ENCODE results near the gene TLCD4. TPM values are rescaled to one million over a fixed set of nuclear protein-coding genes. Genes with fewer than 3 reads are reported as not detected.
A peak's percentile ranks its signal among the peaks of the same experiment; 100 is the strongest.

The TLCD4 gene
- total and polyA plus RNA-seq, 7 donors, result 0.69 to 26.9 (median 14.3) TPM

DNA sequence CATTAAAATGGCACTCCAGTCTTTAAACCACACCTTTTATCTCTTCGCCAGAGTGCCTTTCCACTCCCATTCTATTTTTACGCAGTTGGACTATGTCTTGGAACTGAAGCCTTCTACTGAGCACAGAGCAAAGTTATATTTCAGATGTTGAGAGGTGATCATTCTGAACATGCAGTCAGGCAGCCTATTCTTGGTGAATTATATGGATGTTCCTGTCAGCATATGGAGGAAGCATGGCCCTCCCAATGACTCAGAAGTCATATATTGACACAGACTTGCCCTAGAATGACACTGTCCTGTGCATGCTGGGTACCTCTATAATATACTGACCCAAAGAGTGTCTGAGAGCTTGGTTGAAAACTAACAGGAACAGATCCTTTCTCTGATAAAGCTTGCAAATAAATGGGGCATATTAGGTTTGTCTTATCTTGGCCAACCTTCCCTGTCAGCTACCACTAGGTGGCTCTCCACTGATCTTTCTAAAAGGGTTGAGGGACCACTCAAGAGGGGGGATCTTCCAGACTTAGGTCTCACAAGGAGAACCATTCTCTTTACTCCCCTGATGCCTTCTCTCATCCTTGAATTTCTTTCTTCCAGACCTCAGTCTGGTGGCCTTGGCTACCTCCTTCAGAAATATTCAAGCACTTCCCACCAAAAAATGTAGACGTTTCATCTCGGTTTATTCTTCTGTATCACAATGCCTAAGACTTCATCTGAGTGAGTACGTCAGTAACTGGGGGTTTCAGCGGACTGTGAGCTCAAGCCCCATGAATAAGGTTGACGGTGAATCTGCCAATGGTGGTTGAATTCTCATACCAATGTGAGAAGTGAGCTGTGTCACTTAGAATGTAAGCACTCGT, 32.6 kb upstream of the TLCD4 start:
- ATAC-seq, result peak; percentile 52 to 74 (median 72)
- TF ChIP-seq, protein P1, sequence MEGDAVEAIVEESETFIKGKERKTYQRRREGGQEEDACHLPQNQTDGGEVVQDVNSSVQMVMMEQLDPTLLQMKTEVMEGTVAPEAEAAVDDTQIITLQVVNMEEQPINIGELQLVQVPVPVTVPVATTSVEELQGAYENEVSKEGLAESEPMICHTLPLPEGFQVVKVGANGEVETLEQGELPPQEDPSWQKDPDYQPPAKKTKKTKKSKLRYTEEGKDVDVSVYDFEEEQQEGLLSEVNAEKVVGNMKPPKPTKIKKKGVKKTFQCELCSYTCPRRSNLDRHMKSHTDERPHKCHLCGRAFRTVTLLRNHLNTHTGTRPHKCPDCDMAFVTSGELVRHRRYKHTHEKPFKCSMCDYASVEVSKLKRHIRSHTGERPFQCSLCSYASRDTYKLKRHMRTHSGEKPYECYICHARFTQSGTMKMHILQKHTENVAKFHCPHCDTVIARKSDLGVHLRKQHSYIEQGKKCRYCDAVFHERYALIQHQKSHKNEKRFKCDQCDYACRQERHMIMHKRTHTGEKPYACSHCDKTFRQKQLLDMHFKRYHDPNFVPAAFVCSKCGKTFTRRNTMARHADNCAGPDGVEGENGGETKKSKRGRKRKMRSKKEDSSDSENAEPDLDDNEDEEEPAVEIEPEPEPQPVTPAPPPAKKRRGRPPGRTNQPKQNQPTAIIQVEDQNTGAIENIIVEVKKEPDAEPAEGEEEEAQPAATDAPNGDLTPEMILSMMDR (IDR thresholded peaks at IDR 0.05), result peak; percentile 66
- intact Hi-C loops (cut with DNase I), result loop anchor here (5.0 kb wide), 2 partner anchors 33 to 148 kb away; partner anchors contain the start of genes RWDD3 (in 2 of the 2) and TLCD4 (in 1 of the 2)
- no peak for DNase-seq
- Histone ChIP-seq H3K36me3 (ENCODE audit: insufficient read depth in 1 of 2, low read depth in 1 of 2) (no peaks in the 10 kb centered on the region), H3K27ac (peak overlapping the region; percentile 7), H3K27me3 (ENCODE audit: insufficient read depth in 3 of 3, low read length in 2 of 3) (no peaks in the 10 kb centered on the region), H3K4me1 (peaks cover 13% of the 10 kb centered on the region), H3K4me3 (no peak overlapping the region), H3K9me3 (no peaks in the 10 kb centered on the region)
- WGBS, 3 donors, result 61 to 73% (median 65%) methylated on average over 8 of the region's 8 CpGs

DNA sequence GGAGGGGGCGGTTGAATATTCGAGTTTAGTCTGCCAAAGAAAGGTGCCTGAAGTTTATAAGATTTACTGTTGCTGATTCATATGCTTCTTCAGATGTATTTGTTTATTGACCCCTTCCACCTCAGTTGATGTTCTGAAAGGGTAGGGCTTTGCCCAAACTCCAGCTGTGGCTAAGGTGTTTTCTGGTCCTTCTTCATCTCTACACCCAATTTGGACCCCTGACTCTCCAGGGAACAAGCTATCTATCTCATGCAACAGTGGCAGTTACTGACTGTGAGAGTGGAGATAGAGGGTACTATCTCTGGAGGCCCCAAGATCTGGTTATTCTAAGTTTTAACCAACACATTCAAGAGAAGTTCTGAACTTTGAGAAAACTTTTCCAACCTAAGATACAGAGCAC, 31.8 kb upstream of the TLCD4 start:
- ATAC-seq (no peak), DNase-seq (no peak)
- Histone ChIP-seq H3K9me3 (no peaks in the 10 kb centered on the region), H3K36me3 (ENCODE audit: insufficient read depth in 1 of 2, low read depth in 1 of 2) (no peaks in the 10 kb centered on the region), H3K27ac (no peak overlapping the region), H3K4me1 (peaks cover 13% of the 10 kb centered on the region), H3K27me3 (ENCODE audit: insufficient read depth in 3 of 3, low read length in 2 of 3) (no peaks in the 10 kb centered on the region), H3K4me3 (no peak overlapping the region)
- TF ChIP-seq, protein P1 (IDR thresholded peaks at IDR 0.05), result no peak
- 78 to 81% (median 79%) methylated on average over 2 of the region's 2 CpGs for WGBS, 3 donors
- intact Hi-C loops (cut with DNase I), result loop anchor here (5.0 kb wide), 1 partner anchor 147 kb away; the partner anchor contains the start of gene RWDD3 (in 2 of the 2)

DNA sequence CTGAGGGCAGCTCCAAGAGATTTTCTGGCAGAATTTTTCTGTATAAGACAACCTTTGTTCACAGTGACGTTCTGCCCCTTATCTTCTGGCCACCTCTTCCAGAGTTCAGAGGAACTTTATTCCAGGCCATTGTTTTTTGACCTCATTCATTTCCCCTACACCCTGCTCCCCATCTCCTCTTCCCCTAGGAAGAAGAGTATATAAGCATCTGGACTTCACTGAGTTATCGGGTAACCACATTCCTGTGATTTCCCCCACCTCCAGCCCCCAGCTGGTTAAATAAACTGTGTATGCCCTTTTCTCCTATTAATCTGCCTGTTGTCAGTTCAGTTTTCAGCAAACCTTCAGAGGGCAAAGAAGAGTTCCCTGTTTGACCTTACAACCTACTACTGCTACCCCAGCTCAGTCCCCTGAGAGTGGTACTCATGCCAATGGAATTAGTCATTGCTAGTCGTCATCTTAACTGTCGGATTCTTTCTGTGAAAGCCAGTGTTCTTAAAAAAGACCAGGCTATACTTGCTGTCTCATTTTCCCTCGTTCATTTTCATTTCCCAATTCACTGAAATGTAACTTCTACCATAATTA, 30.1 kb upstream of the TLCD4 start:
- intact Hi-C loops (cut with DNase I), result loop anchor here (5.0 kb wide), 1 partner anchor 145 kb away; the partner anchor contains the start of gene RWDD3 (in 2 of the 2)
- H3K4me3 ChIP-seq, result peak overlapping the region; percentile 24
- ATAC-seq (peak; percentile 86 to 92 (median 90)), DNase-seq (no peak)
- peak overlapping the region; percentile 47 for H3K27ac ChIP-seq
- H3K9me3 ChIP-seq, result no peaks in the 10 kb centered on the region
- no peaks in the 10 kb centered on the region for H3K36me3 ChIP-seq (ENCODE audit: insufficient read depth in 1 of 2, low read depth in 1 of 2)
- peaks cover 13% of the 10 kb centered on the region for H3K4me1 ChIP-seq
- TF ChIP-seq, protein P1 (IDR thresholded peaks at IDR 0.05), result no peak
- no peaks in the 10 kb centered on the region for H3K27me3 ChIP-seq (ENCODE audit: insufficient read depth in 3 of 3, low read length in 2 of 3)
- whole genome bisulfite sequencing, 3 donors, result 7 to 15% (median 13%) methylated on average over 5 of the region's 5 CpGs

DNA sequence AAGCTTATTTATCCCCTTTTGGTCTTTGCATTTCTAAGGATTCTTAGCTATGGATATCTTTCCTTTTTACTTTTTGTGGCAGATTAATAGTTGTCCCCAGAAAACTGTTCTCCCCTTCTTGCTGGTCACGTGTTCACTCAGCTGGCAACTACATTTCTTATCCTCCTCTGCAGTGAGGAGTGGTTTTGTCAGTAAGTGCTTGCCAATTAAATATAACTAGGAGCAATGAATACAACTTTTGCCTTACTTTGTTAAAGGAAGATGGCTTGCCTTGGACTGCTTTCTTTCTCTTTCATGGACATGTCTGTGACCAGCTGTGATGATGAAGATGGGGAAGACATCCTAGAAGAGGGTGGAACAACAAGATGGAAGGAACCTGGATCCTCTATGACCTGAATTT, 28.9 kb upstream of the TLCD4 start:
- intact Hi-C loops (cut with DNase I), result loop anchor here (5.0 kb wide), 1 partner anchor 144 kb away; the partner anchor contains the start of gene RWDD3 (in 2 of the 2)
- WGBS, 3 donors, result 86 to 90% (median 90%) methylated on average over 1 of the region's 1 CpG
- ATAC-seq (no peak), DNase-seq (no peak)
- no peak overlapping the region for H3K4me3 ChIP-seq
- H3K27ac ChIP-seq, result no peak overlapping the region
- H3K27me3 ChIP-seq (ENCODE audit: insufficient read depth in 3 of 3, low read length in 2 of 3), result no peaks in the 10 kb centered on the region
- TF ChIP-seq, protein P1 (IDR thresholded peaks at IDR 0.05), result no peak
- H3K9me3 ChIP-seq, result no peaks in the 10 kb centered on the region
- no peaks in the 10 kb centered on the region for H3K36me3 ChIP-seq (ENCODE audit: insufficient read depth in 1 of 2, low read depth in 1 of 2)
- peaks cover 13% of the 10 kb centered on the region for H3K4me1 ChIP-seq

Measured in psoas muscle (tissue), 8 donors.